ENCODE measurements around the gene SH3BP2. TPM values are rescaled to one million over a fixed set of nuclear protein-coding genes. Genes with fewer than 3 reads are reported as not detected.

Gene SH3BP2
- total RNA-seq, 1 donor from 2014 or later = 43.2 TPM

GRCh38 chr4:2745981-2746806 is 46.7 kb upstream of the SH3BP2 start:
- ATAC-seq (ENCODE audit: low read depth) (peak; percentile 95), DNase-seq (peak; percentile 81)
- ChIA-PET CTCF (interaction anchor here (0.5 to 2.0 kb wide), 6 partner anchors 13 to 526 kb away, joined by 3 to 8 read pairs (median 3); no protein-coding TSS in a partner anchor), POLR2A (interaction anchor here (0.6 to 5.4 kb wide), 29 partner anchors 10 to 295 kb away, joined by 3 to 65 read pairs (median 4); partner anchors contain the start of genes FAM193A, GRK4, NOP14 and RNF4)
- no peaks in the 10 kb centered on the region for H3K27me3 Mint-ChIP-seq
- H3K27ac Mint-ChIP-seq = peak overlapping the region; percentile 94
- H3K4me3 Mint-ChIP-seq = peak overlapping the region; percentile 68
- intact Hi-C loops (cut with micrococcal nuclease) = loop anchor here (1.0 to 5.0 kb wide), 16 partner anchors 10 to 739 kb away; partner anchors contain the start of genes FAM193A, HAUS3, HTT and HTT-AS
- TF ChIP-seq, protein P1, sequence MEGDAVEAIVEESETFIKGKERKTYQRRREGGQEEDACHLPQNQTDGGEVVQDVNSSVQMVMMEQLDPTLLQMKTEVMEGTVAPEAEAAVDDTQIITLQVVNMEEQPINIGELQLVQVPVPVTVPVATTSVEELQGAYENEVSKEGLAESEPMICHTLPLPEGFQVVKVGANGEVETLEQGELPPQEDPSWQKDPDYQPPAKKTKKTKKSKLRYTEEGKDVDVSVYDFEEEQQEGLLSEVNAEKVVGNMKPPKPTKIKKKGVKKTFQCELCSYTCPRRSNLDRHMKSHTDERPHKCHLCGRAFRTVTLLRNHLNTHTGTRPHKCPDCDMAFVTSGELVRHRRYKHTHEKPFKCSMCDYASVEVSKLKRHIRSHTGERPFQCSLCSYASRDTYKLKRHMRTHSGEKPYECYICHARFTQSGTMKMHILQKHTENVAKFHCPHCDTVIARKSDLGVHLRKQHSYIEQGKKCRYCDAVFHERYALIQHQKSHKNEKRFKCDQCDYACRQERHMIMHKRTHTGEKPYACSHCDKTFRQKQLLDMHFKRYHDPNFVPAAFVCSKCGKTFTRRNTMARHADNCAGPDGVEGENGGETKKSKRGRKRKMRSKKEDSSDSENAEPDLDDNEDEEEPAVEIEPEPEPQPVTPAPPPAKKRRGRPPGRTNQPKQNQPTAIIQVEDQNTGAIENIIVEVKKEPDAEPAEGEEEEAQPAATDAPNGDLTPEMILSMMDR (IDR thresholded peaks at IDR 0.05) = no peak
- peaks cover 72% of the 10 kb centered on the region for H3K36me3 Mint-ChIP-seq (ENCODE audit: low read depth)
- no peaks in the 10 kb centered on the region for H3K9me3 Mint-ChIP-seq
- peaks cover 55% of the 10 kb centered on the region for H3K4me1 Mint-ChIP-seq

DNA sequence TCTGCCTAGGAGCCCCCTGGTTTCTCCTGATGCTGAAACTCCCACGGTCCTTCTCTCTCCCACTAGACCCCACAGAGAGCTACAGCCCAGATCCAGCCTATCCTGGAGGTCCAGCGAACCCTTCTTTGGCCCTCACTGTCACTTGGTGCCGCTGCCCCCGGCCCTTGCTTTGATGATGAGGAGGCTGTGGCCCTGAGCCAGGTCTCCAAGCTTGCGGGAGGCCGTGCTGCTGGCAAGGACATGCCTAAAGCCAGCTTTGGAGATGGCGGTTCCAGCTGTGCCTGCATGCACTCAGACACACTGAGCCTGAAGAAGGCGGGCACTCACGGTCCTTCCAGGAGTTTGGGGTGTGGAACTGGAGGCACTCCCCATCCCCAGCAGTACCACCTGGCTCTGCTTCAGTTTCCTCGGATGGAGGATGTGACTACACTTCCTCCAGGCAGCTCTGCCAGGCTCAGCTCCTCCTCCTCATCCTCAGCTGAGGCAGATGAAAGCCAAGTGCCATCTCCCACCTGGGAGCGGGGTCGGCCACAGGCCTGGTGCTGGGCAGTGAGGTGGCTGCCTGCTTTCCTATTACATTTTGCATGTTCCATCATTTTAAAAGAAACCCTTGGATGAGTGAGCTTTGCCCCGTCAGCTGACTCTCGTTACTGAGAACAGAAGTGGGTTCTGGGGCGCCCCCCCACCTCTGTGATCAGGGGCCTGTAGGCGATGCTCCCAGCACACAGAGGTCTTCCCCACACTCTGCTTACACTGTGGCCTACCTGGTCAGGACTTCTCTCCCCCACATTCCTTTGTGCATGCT is 45.8 kb upstream of the SH3BP2 start:
- intact Hi-C loops (cut with micrococcal nuclease) = loop anchor here (1.0 to 5.0 kb wide), 16 partner anchors 9 to 740 kb away; partner anchors contain the start of genes FAM193A, HAUS3, HTT and HTT-AS
- CTCF ChIA-PET = interaction anchor here (1.2 to 2.0 kb wide), 4 partner anchors 17 to 527 kb away, joined by 3 to 8 read pairs (median 3); no protein-coding TSS in a partner anchor
- POLR2A ChIA-PET = interaction anchor here (0.6 to 5.4 kb wide), 24 partner anchors 10 to 294 kb away, joined by 3 to 65 read pairs (median 5); partner anchors contain the start of genes FAM193A, GRK4, NOP14 and RNF4
- no peak for DNase-seq
- peak overlapping the region; percentile 68 for H3K4me3 Mint-ChIP-seq
- no peaks in the 10 kb centered on the region for H3K27me3 Mint-ChIP-seq
- H3K4me1 Mint-ChIP-seq = peaks cover 60% of the 10 kb centered on the region
- TF ChIP-seq, protein P1 (IDR thresholded peaks at IDR 0.05) = no peak
- peak overlapping the region; percentile 94 for H3K27ac Mint-ChIP-seq
- H3K36me3 Mint-ChIP-seq (ENCODE audit: low read depth) = peaks cover 68% of the 10 kb centered on the region
- H3K9me3 Mint-ChIP-seq = no peaks in the 10 kb centered on the region
- ATAC-seq (ENCODE audit: low read depth) = no peak

DNA sequence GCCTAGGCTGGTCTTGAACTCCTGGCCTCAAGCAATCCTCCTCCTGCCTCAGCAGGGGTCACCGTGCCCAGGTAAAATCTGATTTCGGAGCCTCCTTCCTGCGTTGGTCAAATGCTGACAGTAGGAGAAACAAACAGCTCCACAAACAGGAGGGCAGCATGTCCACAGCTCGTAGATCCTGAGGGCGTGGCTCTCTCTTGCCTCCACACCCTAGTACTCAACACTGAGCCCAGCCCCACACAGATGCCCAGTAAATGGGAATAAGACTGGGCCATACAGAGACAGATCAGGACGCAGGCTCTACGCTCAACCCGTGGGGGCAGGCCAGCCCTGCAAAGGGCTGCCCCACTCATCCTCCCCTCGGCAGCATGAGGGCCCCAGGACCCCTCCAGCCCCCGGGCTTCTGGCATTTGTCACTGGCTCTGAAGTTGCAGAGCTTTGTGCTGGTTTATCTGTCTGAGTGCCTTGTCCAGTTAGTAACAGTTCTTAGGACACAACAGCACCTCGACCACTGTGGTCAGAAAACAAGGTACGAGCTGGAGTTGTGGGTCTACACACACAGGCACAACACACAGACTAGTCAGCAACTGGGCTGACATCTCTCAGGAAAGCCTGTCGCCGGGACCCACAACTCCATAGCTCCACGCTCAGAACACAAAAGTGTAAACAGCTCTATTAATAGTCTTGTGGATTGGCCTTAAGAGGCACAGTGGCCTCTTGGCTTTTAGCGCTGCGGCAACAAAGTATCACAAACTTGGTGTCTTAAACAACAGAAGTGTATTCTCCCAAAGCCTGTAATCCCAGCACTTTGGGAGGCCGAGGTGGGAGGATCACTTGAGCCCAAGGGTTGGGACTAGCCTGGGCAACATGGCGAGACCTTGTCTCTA is 41.9 kb upstream of the SH3BP2 start:
- H3K36me3 Mint-ChIP-seq (ENCODE audit: low read depth) = peaks cover 41% of the 10 kb centered on the region
- ChIA-PET POLR2A (no interaction called here), CTCF (no interaction called here)
- no peaks in the 10 kb centered on the region for H3K9me3 Mint-ChIP-seq
- TF ChIP-seq, protein P1 (IDR thresholded peaks at IDR 0.05) = no peak
- DNase-seq (no peak), ATAC-seq (ENCODE audit: low read depth) (no peak)
- intact Hi-C loops (cut with micrococcal nuclease) = no loop called here
- H3K27me3 Mint-ChIP-seq = no peaks in the 10 kb centered on the region
- peaks cover 64% of the 10 kb centered on the region for H3K4me1 Mint-ChIP-seq
- no peak overlapping the region for H3K4me3 Mint-ChIP-seq
- H3K27ac Mint-ChIP-seq = no peak overlapping the region

GRCh38 chr4:2753436-2753835 is 39.4 kb upstream of the SH3BP2 start:
- peaks cover 47% of the 10 kb centered on the region for H3K4me1 Mint-ChIP-seq
- H3K27ac Mint-ChIP-seq = no peak overlapping the region
- H3K4me3 Mint-ChIP-seq = peak overlapping the region; percentile 32
- intact Hi-C loops (cut with micrococcal nuclease) = no loop called here
- ChIA-PET CTCF (interaction anchor here (1.0 kb wide), 1 partner anchor 57 kb away, joined by 3 read pairs; no protein-coding TSS in a partner anchor), POLR2A (no interaction called here)
- no peaks in the 10 kb centered on the region for H3K27me3 Mint-ChIP-seq
- H3K36me3 Mint-ChIP-seq (ENCODE audit: low read depth) = peaks cover 22% of the 10 kb centered on the region
- ATAC-seq (ENCODE audit: low read depth) (no peak), DNase-seq (no peak)
- no peaks in the 10 kb centered on the region for H3K9me3 Mint-ChIP-seq
- TF ChIP-seq, protein P1 (IDR thresholded peaks at IDR 0.05) = no peak

All from activated B cell treated with CpG ODN at 0.5 μM for 24 hours (primary cell).